Measurements from ENCODE around the gene DUSP5.

The DUSP5 gene

GRCh38 chr10:110548002-110548401 lies 50.3 kb downstream of the DUSP5 start:
- no peaks in the 10 kb centered on the region for H3K36me3 ChIP-seq (ENCODE audit: insufficient read depth, low read length)
- H3K79me2 ChIP-seq (ENCODE audit: control insufficient read depth, insufficient read depth, low read length, unreplicated experiment), result no peaks in the 10 kb centered on the region
- H2AFZ ChIP-seq (ENCODE audit: low read length, unreplicated experiment), result no peak overlapping the region
- H3K27ac ChIP-seq (ENCODE audit: low read depth, low read length), result no peak overlapping the region
- H3K4me3 ChIP-seq (ENCODE audit: low read depth, low read length), result no peak overlapping the region
- H3K27me3 ChIP-seq (ENCODE audit: insufficient read depth, low read length), result no peaks in the 10 kb centered on the region
- peaks cover 5% of the 10 kb centered on the region for H3K4me1 ChIP-seq (ENCODE audit: control insufficient read depth, insufficient read depth, low read length, unreplicated experiment)

GRCh38 chr10:110549211-110549610 lies 51.5 kb downstream of the DUSP5 start:
- H3K27ac ChIP-seq (ENCODE audit: low read depth, low read length), result no peak overlapping the region

GRCh38 chr10:110553905-110554304 lies 56.2 kb downstream of the DUSP5 start:
- no peak overlapping the region for H3K27ac ChIP-seq (ENCODE audit: low read depth, low read length)

More at GRCh38 chr10:110549211-110549610, 51.5 kb downstream of the DUSP5 start:
- peaks cover 5% of the 10 kb centered on the region for H3K4me1 ChIP-seq (ENCODE audit: control insufficient read depth, insufficient read depth, low read length, unreplicated experiment)
- H3K79me2 ChIP-seq (ENCODE audit: control insufficient read depth, insufficient read depth, low read length, unreplicated experiment), result no peaks in the 10 kb centered on the region
- no peaks in the 10 kb centered on the region for H3K27me3 ChIP-seq (ENCODE audit: insufficient read depth, low read length)
- H3K36me3 ChIP-seq (ENCODE audit: insufficient read depth, low read length), result no peaks in the 10 kb centered on the region
- no peak overlapping the region for H3K4me3 ChIP-seq (ENCODE audit: low read depth, low read length)
- H2AFZ ChIP-seq (ENCODE audit: low read length, unreplicated experiment), result no peak overlapping the region

GRCh38 chr10:110556296-110556695 lies 58.6 kb downstream of the DUSP5 start:
- Histone ChIP-seq H3K4me3 (ENCODE audit: low read depth, low read length) (no peak overlapping the region), H3K27me3 (ENCODE audit: insufficient read depth, low read length) (0 out of 2 replicates have a peak, but pooled peaks cover 4% of the 10 kb centered on the region), H3K36me3 (ENCODE audit: insufficient read depth, low read length) (no peaks in the 10 kb centered on the region), H3K79me2 (ENCODE audit: control insufficient read depth, insufficient read depth, low read length, unreplicated experiment) (no peaks in the 10 kb centered on the region), H3K4me1 (ENCODE audit: control insufficient read depth, insufficient read depth, low read length, unreplicated experiment) (no peaks in the 10 kb centered on the region), H2AFZ (ENCODE audit: low read length, unreplicated experiment) (no peak overlapping the region), H3K27ac (ENCODE audit: low read depth, low read length) (no peak overlapping the region)

More at GRCh38 chr10:110553905-110554304, 56.2 kb downstream of the DUSP5 start:
- Histone ChIP-seq H2AFZ (ENCODE audit: low read length, unreplicated experiment) (no peak overlapping the region), H3K4me1 (ENCODE audit: control insufficient read depth, insufficient read depth, low read length, unreplicated experiment) (no peaks in the 10 kb centered on the region), H3K27me3 (ENCODE audit: insufficient read depth, low read length) (no peaks in the 10 kb centered on the region), H3K36me3 (ENCODE audit: insufficient read depth, low read length) (no peaks in the 10 kb centered on the region), H3K4me3 (ENCODE audit: low read depth, low read length) (no peak overlapping the region), H3K79me2 (ENCODE audit: control insufficient read depth, insufficient read depth, low read length, unreplicated experiment) (no peaks in the 10 kb centered on the region)

- Histone ChIP-seq H3K27me3 (ENCODE audit: insufficient read depth, low read length) (0 out of 2 replicates have a peak, but pooled peaks cover 4% of the 10 kb centered on the region), H3K4me3 (ENCODE audit: low read depth, low read length) (no peak overlapping the region), H3K27ac (ENCODE audit: low read depth, low read length) (no peak overlapping the region), H3K36me3 (ENCODE audit: insufficient read depth, low read length) (no peaks in the 10 kb centered on the region), H2AFZ (ENCODE audit: low read length, unreplicated experiment) (no peak overlapping the region), H3K79me2 (ENCODE audit: control insufficient read depth, insufficient read depth, low read length, unreplicated experiment) (no peaks in the 10 kb centered on the region), H3K4me1 (ENCODE audit: control insufficient read depth, insufficient read depth, low read length, unreplicated experiment) (no peaks in the 10 kb centered on the region)
These were observed 59.4 kb downstream of the DUSP5 start for GRCh38 chr10:110556969-110557601.

GRCh38 chr10:110558041-110558440 lies 60.3 kb downstream of the DUSP5 start:
- Histone ChIP-seq H3K79me2 (ENCODE audit: control insufficient read depth, insufficient read depth, low read length, unreplicated experiment) (no peaks in the 10 kb centered on the region), H3K27ac (ENCODE audit: low read depth, low read length) (no peak overlapping the region), H3K4me1 (ENCODE audit: control insufficient read depth, insufficient read depth, low read length, unreplicated experiment) (no peaks in the 10 kb centered on the region), H3K27me3 (ENCODE audit: insufficient read depth, low read length) (0 out of 2 replicates have a peak, but pooled peaks cover 4% of the 10 kb centered on the region), H3K4me3 (ENCODE audit: low read depth, low read length) (no peak overlapping the region), H2AFZ (ENCODE audit: low read length, unreplicated experiment) (no peak overlapping the region), H3K36me3 (ENCODE audit: insufficient read depth, low read length) (no peaks in the 10 kb centered on the region)

- Histone ChIP-seq H3K4me1 (ENCODE audit: control insufficient read depth, insufficient read depth, low read length, unreplicated experiment) (no peaks in the 10 kb centered on the region), H2AFZ (ENCODE audit: low read length, unreplicated experiment) (no peak overlapping the region), H3K36me3 (ENCODE audit: insufficient read depth, low read length) (no peaks in the 10 kb centered on the region), H3K27me3 (ENCODE audit: insufficient read depth, low read length) (0 out of 2 replicates have a peak, but pooled peaks cover 4% of the 10 kb centered on the region), H3K4me3 (ENCODE audit: low read depth, low read length) (no peak overlapping the region), H3K27ac (ENCODE audit: low read depth, low read length) (no peak overlapping the region), H3K79me2 (ENCODE audit: control insufficient read depth, insufficient read depth, low read length, unreplicated experiment) (no peaks in the 10 kb centered on the region)
These were observed 62.3 kb downstream of the DUSP5 start for GRCh38 chr10:110560012-110560411.

Measured in ACC112 (cell line).